ENCODE measurements around the gene ANKAR.
A peak's percentile ranks its signal among the peaks of the same experiment; 100 is the strongest.

ANKAR gene

DNA sequence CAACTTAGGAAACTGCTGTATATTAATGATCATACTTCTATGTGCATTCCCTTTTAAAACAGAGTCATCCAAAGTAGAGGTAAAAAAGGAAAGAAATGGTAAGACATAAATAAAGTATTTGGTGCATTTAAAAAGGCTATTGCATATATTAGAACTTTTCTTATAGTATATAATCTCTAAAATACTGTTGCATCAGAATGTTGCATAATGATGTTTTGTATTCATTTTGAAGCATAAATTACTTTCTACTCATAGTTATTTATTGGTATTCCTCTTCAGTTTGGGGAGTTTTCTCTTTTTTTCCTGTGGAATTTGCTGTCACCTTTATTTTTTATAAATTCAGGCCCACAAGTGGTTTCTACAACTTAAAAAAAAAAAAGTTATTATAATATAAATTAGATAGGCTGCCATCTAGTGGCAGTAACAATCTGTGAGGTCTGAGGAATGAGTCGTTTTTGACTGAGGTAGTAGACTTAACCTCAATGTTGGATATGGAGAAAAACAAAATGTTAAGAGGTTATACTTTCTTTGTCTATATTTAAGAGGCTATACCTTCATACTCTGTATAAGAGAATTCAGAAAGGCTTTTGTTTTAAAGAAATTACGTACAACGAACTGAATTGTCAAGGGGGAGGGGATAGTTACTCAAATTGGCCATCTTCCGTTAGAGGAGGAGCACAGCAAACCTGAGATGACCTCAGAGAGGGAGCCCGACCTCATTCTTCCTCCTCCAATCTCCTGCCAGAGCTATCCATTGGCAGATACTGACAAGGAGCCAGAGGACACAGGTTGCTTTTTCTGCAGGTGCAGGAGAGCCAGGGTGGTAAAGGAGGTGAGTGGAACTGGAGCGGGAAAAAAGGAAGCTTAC, 23.8 kb downstream of the ANKAR start:
- no peaks in the 10 kb centered on the region for H3K27me3 ChIP-seq (ENCODE audit: insufficient read depth, low read length)
- H3K9ac ChIP-seq (ENCODE audit: low read length), result peak overlapping the region; percentile 57
- H3K4me1 ChIP-seq (ENCODE audit: insufficient read depth, low read length, severe bottlenecking), result peaks cover 11% of the 10 kb centered on the region
- H4K20me1 ChIP-seq (ENCODE audit: insufficient read depth, low read length), result no peaks in the 10 kb centered on the region
- TF ChIP-seq EZH2 (IDR thresholded peaks at IDR 0.05; ENCODE audit: borderline replicate concordance, low read length), result no peak
- TF ChIP-seq, protein P1, sequence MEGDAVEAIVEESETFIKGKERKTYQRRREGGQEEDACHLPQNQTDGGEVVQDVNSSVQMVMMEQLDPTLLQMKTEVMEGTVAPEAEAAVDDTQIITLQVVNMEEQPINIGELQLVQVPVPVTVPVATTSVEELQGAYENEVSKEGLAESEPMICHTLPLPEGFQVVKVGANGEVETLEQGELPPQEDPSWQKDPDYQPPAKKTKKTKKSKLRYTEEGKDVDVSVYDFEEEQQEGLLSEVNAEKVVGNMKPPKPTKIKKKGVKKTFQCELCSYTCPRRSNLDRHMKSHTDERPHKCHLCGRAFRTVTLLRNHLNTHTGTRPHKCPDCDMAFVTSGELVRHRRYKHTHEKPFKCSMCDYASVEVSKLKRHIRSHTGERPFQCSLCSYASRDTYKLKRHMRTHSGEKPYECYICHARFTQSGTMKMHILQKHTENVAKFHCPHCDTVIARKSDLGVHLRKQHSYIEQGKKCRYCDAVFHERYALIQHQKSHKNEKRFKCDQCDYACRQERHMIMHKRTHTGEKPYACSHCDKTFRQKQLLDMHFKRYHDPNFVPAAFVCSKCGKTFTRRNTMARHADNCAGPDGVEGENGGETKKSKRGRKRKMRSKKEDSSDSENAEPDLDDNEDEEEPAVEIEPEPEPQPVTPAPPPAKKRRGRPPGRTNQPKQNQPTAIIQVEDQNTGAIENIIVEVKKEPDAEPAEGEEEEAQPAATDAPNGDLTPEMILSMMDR (IDR thresholded peaks at IDR 0.05; ENCODE audit: low read length), result peak; percentile 46; the same call in 1 of the 2 replicates
- H3K4me2 ChIP-seq (ENCODE audit: low read length), result peak overlapping the region; percentile 90
- peak overlapping the region; percentile 66 for H3K27ac ChIP-seq (ENCODE audit: low read depth, low read length, poor library complexity, severe bottlenecking)
- peak overlapping the region; percentile 56 for H3K4me3 ChIP-seq (ENCODE audit: low read depth, low read length, poor library complexity, severe bottlenecking)
- no peaks in the 10 kb centered on the region for H3K36me3 ChIP-seq (ENCODE audit: insufficient read depth, low read length)
- H3F3A ChIP-seq (ENCODE audit: insufficient read depth, low read length), result no peaks in the 10 kb centered on the region
- no peaks in the 10 kb centered on the region for H3K9me2 ChIP-seq (ENCODE audit: low read depth, low read length)
- no peaks in the 10 kb centered on the region for H3K9me3 ChIP-seq (ENCODE audit: low read length)
- H3K79me2 ChIP-seq (ENCODE audit: insufficient read depth, low read length), result no peaks in the 10 kb centered on the region
- peak overlapping the region; percentile 99 for H2AFZ ChIP-seq (ENCODE audit: low read length)

- Histone ChIP-seq H3K4me3 (ENCODE audit: low read depth, low read length, poor library complexity, severe bottlenecking) (no peak overlapping the region), H3K9me3 (ENCODE audit: low read length) (no peaks in the 10 kb centered on the region), H3K9me2 (ENCODE audit: low read depth, low read length) (no peaks in the 10 kb centered on the region), H3K27ac (ENCODE audit: low read depth, low read length, poor library complexity, severe bottlenecking) (no peak overlapping the region), H3K36me3 (ENCODE audit: insufficient read depth, low read length) (no peaks in the 10 kb centered on the region), H3K27me3 (ENCODE audit: insufficient read depth, low read length) (no peaks in the 10 kb centered on the region), H4K20me1 (ENCODE audit: insufficient read depth, low read length) (no peaks in the 10 kb centered on the region), H3F3A (ENCODE audit: insufficient read depth, low read length) (no peaks in the 10 kb centered on the region), H3K4me1 (ENCODE audit: insufficient read depth, low read length, severe bottlenecking) (peaks cover 11% of the 10 kb centered on the region), H3K79me2 (ENCODE audit: insufficient read depth, low read length) (no peaks in the 10 kb centered on the region), H2AFZ (ENCODE audit: low read length) (no peak overlapping the region), H3K9ac (ENCODE audit: low read length) (no peak overlapping the region), H3K4me2 (ENCODE audit: low read length) (no peak overlapping the region)
- TF ChIP-seq, protein P1 (IDR thresholded peaks at IDR 0.05; ENCODE audit: low read length), result no peak
- no peak for TF ChIP-seq EZH2 (IDR thresholded peaks at IDR 0.05; ENCODE audit: borderline replicate concordance, low read length)
These were observed 26.2 kb downstream of the ANKAR start for GRCh38 chr2:189700681-189701080.

- Histone ChIP-seq H3F3A (ENCODE audit: insufficient read depth, low read length) (no peaks in the 10 kb centered on the region), H4K20me1 (ENCODE audit: insufficient read depth, low read length) (no peaks in the 10 kb centered on the region), H3K27ac (ENCODE audit: low read depth, low read length, poor library complexity, severe bottlenecking) (no peak overlapping the region), H2AFZ (ENCODE audit: low read length) (no peak overlapping the region), H3K9me3 (ENCODE audit: low read length) (no peaks in the 10 kb centered on the region), H3K27me3 (ENCODE audit: insufficient read depth, low read length) (no peaks in the 10 kb centered on the region), H3K4me3 (ENCODE audit: low read depth, low read length, poor library complexity, severe bottlenecking) (no peak overlapping the region), H3K4me1 (ENCODE audit: insufficient read depth, low read length, severe bottlenecking) (peaks cover 11% of the 10 kb centered on the region), H3K79me2 (ENCODE audit: insufficient read depth, low read length) (no peaks in the 10 kb centered on the region), H3K36me3 (ENCODE audit: insufficient read depth, low read length) (no peaks in the 10 kb centered on the region), H3K9ac (ENCODE audit: low read length) (no peak overlapping the region), H3K4me2 (ENCODE audit: low read length) (no peak overlapping the region), H3K9me2 (ENCODE audit: low read depth, low read length) (no peaks in the 10 kb centered on the region)
- TF ChIP-seq, protein P1 (IDR thresholded peaks at IDR 0.05; ENCODE audit: low read length), result no peak
- no peak for TF ChIP-seq EZH2 (IDR thresholded peaks at IDR 0.05; ENCODE audit: borderline replicate concordance, low read length)
These were observed 27.6 kb downstream of the ANKAR start for GRCh38 chr2:189702071-189702470.
